GM12891 (cell line): Measurements from ENCODE around the gene RELCH.

Experiments
- PAX5 ChIP-seq: IDR thresholded peaks from 2 replicates; pipeline ENCODE4 v1.6.1; 2011; ENCODE audit warnings: low read length, moderate library complexity, mild to moderate bottlenecking; ENCODE audit not compliant: insufficient read depth, severe bottlenecking
- POLR2A ChIP-seq: IDR thresholded peaks from 2 replicates; pipeline ENCODE4 v1.6.1; 2011; ENCODE audit warnings: low read depth, low read length, control low read depth
- POLR2AphosphoS5 ChIP-seq: IDR thresholded peaks from 2 replicates; pipeline ENCODE4 v1.6.1; 2011; ENCODE audit warnings: low read depth, low read length, control low read depth
- POU2F2 ChIP-seq: IDR thresholded peaks from 2 replicates; pipeline ENCODE4 v1.6.1; 2011; ENCODE audit warnings: low read depth, mild to moderate bottlenecking, control low read depth, low read length, moderate library complexity
- SPI1 ChIP-seq: IDR thresholded peaks from 2 replicates; pipeline ENCODE4 v1.6.1; 2011; ENCODE audit warnings: low read depth, low read length, control low read depth
- TAF1 ChIP-seq: IDR thresholded peaks from 2 replicates; pipeline ENCODE4 v1.6.1; 2011; ENCODE audit warnings: low read depth, low read length, control low read depth

- no peak for TF ChIP-seq POLR2AphosphoS5
- TF ChIP-seq TAF1: no peak
- TF ChIP-seq POLR2A: no peak
- no peak for TF ChIP-seq SPI1
- TF ChIP-seq PAX5: no peak
- TF ChIP-seq POU2F2: no peak
Measured at GRCh38 chr18:62348474-62348873, 161.4 kb downstream of the RELCH start.
